Measurements from ENCODE around the gene NELL1.
"Not testable (repeated sequence)": the region's sequence is repeated elsewhere in the genome, so short reads cannot be mapped to it uniquely, and the experiment has no call there.

The NELL1 gene

DNA sequence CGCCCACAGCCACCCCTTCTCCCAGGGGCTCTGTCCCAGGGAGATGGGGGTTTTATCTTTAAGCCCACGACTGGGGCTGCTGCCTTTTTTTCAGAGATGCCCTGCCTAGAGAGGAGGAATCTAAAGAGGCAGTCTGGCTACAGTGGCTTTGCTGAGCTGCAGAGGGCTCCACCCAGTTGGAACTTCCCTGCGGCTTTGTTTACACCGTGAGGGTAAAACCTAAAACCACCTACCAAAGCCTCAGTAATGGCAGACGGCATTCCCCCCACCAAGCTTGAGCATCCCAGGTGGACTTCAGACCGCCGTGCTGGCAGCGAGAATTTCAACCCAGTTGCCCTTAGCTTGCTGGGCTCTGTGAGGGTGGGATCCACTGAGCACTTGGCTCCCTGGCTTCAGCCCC lies 535.8 kb downstream of the NELL1 start:
- no peak for DNase-seq (ENCODE audit: low spot score)

DNA sequence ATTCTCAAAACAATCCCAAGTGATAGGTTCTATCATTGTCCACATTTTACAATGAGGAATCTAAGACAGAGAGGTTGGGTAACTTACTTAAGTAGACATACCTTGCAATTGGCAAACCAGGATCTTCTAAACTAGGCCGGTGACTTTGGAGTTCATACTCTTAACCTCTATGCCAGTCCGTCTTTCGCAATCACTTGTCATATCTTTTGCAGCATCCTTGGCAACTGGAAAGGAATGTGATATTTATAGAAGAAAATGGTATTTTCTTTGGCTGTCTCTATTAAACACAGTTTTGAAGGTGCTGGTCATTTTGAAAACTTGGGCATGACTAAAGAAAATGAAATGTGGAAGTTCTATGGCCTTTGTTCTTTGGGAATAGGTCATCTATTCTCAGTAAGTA lies 556.5 kb downstream of the NELL1 start:
- no peak for DNase-seq (ENCODE audit: low spot score)

DNA sequence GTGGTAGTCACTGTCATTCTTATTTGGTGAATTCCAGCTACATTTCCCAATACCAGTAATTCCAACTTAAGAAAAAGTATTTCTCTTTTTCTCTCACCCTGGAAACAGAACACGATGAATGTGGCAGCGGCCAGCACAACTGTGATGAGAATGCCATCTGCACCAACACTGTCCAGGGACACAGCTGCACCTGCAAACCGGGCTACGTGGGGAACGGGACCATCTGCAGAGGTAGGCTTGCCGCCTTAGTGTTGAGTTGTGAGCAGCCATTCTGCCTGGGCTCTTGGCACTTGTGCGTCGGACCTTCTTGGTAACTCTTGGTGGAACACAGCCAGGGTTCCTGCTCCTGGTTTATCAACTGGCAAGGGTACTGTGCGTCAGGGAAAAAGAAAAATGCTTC lies 559.8 kb downstream of the NELL1 start:
- DNase-seq (ENCODE audit: low spot score): no peak

DNA sequence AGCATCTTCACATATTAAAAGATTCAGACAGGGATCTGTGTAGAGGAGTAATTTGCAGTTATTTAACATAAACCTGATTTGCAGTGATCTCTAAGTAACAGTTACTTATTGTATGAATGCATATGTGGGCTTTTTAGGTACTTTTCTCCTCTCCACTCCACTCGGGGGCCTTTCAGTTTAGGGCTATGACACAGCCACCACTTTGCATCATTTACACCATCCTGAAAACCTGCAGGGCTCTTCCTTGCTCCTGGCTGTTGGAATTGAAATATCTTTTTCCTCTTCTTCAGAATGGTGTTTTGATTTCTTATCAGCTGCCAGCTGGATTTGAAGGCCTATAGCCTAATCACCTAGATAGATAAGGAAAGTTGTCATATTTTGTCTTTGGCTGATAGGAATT lies 580.8 kb downstream of the NELL1 start:
- no peak for DNase-seq (ENCODE audit: low spot score)

DNA sequence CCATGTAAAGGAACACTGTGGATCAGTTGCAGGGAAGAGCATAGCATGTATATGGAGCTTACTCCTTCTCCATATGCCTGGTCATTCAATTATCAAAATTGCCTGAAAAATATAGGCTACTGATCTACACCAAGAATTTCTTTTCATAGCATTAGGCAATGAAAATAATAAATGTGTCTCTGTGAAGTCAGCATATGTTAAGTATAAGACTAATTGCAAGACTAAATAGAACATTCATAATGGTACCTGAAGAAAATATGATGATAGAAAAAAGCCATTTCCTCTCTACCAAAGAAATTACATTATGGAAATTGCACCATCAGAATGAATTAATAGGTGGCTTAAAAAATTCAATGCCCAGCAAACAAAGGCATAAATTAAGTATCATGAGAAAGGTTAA lies 584.7 kb downstream of the NELL1 start:
- no peak for DNase-seq (ENCODE audit: low spot score)

DNA sequence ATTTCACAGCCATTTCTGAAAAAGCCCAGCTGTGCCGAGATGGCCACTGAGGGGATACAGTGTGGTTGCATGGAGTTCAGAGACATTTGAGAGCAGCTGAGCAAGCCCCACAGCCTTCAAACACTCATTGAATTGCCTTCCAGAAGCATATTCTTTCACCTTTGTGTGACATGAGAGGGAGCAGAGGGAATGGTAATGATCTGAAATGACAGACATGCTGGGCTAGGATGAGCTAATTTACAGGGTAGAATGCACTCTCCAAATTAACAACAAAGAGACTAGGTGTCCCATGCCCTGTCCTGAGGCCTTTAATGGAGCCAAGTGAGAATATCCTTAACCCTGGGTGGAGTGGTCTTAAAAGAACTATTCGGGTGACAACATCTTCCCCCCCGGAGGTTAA lies 585.4 kb downstream of the NELL1 start:
- DNase-seq (ENCODE audit: low spot score): no peak

DNA sequence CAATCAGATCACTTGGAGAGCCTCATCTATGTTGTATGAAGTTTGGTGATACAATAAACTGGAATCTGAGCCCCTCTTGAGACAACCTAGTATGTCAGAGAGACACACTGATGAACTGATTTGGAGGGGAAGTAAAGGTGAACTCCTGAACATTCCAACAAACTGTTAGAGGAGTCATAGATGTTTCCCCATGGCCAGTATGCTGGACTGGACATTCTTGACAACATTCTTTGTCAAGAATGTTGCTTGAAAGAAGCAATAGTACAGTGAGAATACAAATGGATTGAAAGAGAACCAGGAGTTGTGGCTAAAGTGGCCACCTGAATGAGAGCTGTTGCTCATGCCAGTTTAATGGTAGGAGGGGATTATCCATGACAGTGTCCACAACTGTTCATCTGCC lies 588.1 kb downstream of the NELL1 start:
- no peak for DNase-seq (ENCODE audit: low spot score)

DNA sequence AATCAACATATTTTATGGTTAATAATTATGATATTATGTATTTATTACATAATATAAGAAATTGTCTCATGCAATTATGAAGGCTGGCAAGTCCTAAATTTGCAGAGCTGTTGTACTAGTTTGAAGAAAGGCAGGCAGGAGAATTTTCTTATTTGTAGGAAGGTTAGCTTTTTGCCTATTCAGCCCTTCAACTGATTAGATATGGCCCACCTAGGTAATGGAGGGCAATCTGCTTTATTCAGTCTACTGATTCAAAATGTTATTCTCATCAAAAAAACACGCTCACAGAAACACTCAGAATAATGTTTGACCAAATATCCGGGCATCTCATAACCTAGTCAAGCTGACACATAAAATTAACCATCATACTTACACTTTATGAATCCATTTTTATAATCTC lies 589.0 kb downstream of the NELL1 start:
- no peak for DNase-seq (ENCODE audit: low spot score)

DNA sequence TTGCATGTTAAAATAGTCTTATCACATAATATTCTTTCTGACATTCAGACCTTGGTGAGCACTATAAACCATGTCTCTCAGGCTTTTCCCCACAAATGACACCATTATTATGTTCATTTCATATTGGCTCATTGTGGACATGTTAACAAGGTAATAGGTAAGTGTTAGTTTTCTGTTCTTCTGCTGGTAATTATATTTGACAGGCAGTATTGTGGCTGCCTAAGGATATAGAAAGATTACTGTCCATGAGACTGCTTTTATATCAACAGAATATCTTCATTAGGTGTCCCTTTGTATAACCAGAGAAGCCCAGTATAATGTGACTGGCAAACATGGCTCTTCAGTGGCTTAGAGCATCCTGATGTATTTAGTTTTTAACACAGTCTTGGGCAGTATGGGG lies 590.7 kb downstream of the NELL1 start:
- no peak for DNase-seq (ENCODE audit: low spot score)

DNA sequence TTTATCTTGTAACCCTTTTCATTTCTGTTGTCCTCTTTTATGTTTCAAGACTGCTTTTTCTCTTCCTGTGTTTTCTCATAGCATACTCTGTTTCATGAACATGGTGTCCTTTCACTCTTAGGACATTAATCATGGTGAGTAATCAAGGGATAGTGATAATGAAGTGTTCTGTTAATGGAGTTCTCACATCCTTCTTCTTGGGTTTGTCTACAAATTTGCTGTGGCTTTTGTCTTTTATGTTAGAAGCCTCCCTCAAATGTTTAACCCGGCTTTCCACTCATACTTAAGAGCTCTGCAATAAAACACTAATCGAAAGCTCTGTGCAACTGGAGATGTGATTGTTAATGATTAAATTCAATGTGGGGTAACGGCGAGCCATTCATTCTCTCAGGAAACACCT lies 593.6 kb downstream of the NELL1 start:
- DNase-seq (ENCODE audit: low spot score): no peak

DNA sequence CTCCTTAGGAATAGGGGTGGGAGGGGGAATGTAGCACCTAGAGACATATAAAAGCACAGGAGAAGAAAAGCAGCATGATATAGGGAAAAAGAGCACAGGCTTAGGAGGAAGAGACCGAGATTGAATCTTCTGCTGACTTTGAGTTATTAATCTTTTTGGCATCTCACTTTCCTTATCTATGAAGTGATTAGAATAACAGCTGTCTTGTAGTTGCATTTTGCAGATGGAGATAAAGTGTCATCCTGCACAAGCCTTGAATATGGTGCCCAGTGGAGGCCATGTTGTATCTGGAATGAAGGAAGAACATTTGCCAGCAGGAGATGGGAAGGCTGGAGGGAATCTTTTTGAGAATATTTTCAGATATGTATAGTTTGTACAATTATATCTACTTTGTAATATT lies 594.7 kb downstream of the NELL1 start:
- DNase-seq (ENCODE audit: low spot score): no peak

DNA sequence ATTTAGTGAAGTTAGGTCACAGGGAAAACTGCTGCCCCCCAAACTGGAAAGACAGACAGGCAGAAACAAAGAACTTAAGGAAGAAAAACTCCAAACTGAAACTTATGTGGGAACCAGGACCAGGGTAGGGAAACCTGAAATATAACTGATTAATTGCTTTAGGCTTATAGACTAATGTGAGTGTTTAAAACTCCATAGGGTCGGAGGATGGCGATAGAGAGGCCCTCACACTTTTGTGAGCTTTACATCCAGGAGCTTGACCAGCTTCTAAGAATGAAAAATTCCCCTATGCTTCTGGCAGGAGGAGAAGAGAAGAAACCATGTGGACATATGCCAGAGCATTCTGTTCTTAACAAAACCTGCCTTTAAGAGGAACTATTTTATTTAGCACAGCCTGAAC lies 598.6 kb downstream of the NELL1 start:
- DNase-seq (ENCODE audit: low spot score): no peak

DNA sequence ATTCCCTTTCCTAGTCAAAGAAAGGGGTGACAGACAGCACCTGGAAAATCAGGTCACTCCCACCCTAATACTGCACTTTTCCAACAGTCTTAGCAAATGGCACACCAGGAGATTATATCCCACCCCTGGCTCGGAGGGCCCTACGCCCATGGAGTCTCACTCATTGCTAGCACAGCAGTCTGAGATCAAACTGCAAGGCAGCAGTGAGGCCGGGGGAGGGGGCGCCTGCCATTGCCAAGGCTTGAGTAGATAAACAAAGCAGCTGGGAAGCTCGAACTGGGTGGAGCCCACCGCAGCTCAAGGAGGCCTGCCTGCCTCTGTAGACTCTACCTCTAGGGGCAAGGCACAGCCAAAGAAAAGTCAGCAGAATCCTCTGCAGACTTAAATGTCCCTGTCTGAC lies 602.8 kb downstream of the NELL1 start:
- DNase-seq (ENCODE audit: low spot score): not testable (repeated sequence)

DNA sequence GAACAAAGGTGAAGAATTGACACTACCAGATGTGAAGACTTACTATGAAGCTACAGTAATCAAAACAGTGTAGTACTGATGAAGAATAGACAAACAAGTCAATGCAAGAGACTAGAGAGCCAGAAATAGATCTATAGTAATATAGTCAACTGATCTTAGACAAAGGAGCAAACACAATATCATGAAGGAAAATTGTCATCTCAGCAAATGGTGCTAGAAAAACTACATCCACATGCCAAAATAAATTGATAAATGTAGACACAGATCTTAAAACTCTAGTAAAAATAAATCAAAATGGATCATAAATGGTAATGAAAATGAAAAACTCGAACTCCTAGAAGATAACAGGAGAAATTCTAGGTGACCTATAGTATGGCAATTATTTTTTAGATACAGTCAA lies 609.5 kb downstream of the NELL1 start:
- DNase-seq (ENCODE audit: low spot score): no peak

DNA sequence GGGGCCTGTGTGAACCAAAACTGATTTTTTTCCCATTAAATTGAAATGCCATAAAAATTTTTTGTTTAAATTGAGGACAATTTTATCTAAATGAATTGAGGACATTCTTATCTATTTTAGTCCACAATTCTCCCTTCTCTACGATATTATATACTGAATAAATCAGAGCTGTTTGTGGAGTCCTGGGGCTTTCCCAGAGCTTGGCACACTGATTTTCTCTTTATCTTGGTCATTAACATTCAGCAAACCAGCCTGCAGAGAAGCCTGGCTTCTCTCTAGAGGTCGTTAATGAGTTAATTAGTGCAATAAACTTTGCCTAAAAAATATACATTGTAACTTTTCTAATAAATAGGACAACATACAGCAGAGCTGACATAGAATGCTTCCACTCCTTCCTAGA lies 615.7 kb downstream of the NELL1 start:
- no peak for DNase-seq (ENCODE audit: low spot score)

DNA sequence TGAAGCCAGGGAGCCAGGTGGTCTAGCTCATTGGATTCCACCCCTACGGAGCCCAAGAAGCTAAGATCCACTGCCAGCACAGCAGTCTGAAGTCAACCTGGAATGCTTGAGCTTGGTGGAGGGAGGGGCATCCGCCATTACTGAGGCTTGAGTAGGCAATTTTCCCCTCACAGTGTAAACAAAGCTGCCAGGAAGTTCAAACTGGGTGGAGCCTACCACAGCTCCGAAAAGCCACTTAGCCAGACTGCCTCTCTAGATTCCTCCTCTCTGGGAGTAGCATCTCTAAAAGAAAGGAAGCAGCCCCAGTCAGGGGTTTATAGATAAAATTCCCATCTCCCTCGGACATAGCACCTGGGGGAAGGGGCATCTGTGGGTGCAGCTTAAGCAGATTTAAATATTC lies 620.3 kb downstream of the NELL1 start:
- DNase-seq (ENCODE audit: low spot score): no peak

DNA sequence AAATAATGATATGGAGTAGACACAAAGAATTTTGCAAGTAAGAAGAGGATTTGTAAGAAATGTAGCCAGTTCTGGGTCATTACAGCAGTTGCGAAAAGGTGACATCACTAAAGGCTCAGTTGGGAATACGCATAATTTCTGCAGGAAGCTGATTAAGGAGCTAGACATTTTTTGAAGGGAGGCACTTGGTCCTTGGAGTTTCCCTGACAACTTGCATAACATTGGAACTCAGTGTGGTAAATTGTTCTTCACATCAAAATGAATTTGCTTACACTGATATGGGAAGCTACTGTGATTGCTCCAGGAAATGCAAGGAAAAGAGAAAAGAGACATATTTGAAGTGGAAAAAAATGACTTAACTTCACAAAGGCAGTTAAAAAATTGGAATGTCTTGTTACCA lies 626.1 kb downstream of the NELL1 start:
- no peak for DNase-seq (ENCODE audit: low spot score)

DNA sequence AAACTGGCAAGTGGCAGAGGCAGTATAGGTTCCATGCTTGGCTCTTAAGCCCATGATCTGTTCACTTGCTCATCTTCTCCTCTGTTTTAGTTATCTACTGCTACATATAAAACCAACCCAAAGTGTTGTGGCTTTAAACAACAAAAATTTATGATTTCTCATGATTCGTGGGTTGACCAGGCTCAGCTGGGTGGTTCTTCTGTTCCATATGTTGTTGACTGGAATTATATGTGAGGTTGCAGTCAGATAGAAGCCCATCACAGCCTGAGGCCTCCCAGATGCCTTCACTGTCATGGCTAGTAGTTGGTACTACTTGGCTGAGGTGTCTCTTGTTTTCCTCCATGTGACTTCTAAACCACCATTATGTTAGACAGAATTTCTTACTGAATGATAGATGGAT lies 632.6 kb downstream of the NELL1 start:
- DNase-seq (ENCODE audit: low spot score): no peak

DNA sequence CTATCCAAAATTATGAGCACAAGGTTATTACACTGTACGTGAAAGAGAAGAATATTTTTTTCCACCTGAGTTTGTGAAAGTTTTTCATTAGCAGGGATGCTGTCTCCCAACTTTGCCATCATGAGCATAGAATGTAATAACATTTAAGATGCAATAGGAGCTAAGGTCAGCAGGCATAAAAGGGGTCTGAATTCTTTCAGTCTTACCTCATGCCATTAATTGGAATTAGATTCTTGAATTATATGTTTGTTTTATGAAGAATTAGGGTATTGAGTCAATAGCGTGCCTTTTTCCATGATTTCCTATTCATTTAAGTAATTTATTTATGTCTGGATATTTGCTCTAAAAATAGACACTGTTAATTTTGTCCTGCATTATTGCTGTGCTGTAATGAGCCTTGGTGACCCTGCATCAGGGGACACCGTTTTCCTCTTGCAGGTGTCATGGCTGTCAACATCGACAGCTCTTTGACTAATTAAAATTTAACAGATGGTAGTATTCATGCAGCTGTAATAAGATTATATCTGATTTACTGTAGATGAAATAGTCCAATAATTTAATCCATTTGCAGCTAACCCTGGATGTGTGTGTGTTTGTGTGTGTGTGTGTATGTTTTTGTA lies 637.5 kb downstream of the NELL1 start:
- no peak for DNase-seq (ENCODE audit: low spot score)

DNA sequence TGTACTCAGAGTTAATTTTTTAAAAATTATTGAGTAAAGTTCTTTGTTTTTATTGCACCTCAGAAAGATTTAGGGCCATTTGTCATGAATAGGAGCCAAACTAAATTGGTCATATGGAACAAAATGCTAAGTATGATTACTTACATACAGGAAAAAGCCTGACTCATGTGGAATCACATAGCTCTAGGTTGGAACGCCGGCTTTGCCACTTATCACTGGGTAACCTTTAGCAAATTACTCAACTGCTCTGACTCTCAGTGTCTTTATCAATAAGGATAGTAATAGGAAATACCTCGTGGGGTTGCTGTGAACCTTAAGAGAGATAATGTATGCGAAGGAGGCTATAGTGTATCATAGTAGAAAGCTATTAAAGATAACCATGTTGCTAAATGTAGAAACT lies 638.5 kb downstream of the NELL1 start:
- DNase-seq (ENCODE audit: low spot score): no peak

DNA sequence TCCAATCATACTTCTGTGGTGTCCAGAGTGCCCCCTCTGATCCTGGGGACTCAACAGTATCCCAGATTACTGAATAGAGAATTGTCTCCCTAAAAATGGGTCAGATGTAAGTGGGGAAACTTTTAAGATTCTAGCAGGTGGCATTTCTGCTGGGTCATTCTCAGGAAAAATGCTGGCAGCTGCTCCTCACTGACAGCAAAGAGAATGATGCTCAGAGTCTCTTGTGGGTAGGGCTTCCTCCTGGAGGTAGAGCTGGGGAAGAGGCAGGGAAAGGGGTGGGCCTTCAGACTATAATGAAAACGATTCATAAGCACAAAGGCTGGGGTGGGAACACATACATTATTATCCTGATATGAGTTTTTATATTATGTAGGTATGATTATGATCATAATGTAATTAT lies 647.2 kb downstream of the NELL1 start:
- DNase-seq (ENCODE audit: low spot score): no peak

DNA sequence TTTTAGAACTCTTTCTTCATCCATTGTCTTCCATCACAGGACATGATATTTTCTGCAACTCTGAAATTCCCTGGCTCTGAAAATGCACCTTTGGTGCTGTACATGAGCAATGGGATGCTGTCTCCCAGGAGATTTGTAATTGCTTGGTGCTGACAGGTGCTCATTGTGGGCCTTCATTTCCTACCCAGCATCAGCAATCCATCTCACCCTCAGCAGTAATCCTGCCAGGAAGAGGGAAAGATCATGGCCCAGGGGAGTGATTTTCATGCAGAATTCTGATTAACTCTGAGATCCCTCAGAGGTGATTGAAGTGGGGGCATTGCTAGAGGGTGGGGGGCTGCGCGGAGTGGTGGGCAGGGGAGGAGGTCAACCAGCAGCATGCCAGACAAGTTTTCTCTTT lies 651.7 kb downstream of the NELL1 start:
- no peak for DNase-seq (ENCODE audit: low spot score)

DNA sequence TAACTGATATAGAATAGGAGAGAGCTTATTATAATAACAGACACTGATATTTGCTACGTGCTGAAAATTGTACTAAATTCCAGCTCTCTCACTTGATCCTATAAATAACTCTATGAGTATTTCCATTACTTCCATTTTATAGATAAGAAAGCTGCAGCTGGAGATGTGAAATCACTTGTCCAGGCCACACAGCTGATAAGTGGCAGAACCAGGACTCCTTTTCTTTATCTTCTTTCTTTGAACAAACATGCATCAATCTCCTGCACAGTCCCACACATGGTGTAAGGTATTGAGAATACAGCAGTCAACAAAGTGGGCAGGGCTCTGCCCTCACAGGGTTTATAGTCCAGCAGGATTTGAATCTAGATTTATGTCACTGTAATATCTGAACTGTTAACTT lies 652.1 kb downstream of the NELL1 start:
- no peak for DNase-seq (ENCODE audit: low spot score)

DNA sequence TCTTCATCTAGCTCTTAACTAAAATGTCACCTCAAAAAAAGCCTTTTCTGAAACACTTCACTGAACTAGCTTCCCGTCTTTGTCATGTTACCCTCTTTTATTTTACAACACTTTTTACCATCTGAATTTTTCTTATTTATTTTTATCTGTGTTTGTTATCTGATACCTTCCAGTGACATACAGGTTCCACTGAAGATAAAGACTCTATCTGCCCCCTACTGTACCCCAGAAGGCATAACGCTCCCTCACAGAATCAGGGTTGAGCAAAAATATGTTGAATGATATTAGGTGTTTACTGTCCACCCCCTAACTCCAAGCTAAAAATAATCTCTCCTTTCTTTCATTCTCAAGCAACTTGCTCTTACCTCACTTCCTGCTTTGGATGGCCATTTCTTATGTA lies 654.2 kb downstream of the NELL1 start:
- no peak for DNase-seq (ENCODE audit: low spot score)

DNA sequence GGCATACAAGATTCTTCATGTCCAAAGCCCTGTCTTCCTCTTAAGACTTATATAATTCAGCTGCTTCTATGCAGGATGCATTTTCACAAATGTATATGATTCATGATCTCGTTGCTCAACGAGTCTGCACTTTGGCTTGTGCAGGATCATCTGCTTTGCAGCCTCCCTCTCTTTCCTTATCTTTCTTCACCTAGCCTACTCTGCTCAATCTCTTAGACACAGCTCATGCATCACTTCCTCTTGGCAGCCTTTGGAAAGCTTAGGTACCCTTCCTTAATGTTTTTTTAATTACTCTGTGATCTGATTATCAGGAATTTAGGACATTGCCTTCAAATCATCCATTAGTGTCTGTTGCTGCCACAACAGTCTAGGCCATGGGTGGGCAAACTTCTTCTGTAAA lies 673.8 kb downstream of the NELL1 start:
- no peak for DNase-seq (ENCODE audit: low spot score)

Measured in left forelimb (tissue), 1 donor.